Mucosa of rectum (tissue), 2 donors: Measurements from ENCODE around the gene OCIAD2.
"Not testable (repeated sequence)": the region's sequence is repeated elsewhere in the genome, so short reads cannot be mapped to it uniquely, and the experiment has no call there.

ENCODE experiments used
- H3K27ac ChIP-seq, 2 donors: one replicate each; pipeline ENCODE4 v1.7.0; 2013; ENCODE audit warnings: inconsistent platforms in 2 of 2, low read depth in 2 of 2, low read length in 2 of 2
- H3K27me3 ChIP-seq, 2 donors: one replicate each; pipeline ENCODE4 v1.7.0; 2013; ENCODE audit warnings: low read length in 2 of 2; ENCODE audit not compliant: control insufficient read depth in 2 of 2, insufficient read depth in 2 of 2
- H3K36me3 ChIP-seq, 2 donors: one replicate each; pipeline ENCODE4 v1.7.0; 2013; ENCODE audit warnings: low read length in 2 of 2; ENCODE audit not compliant: control insufficient read depth in 2 of 2, insufficient read depth in 2 of 2
- H3K4me1 ChIP-seq, 2 donors: one replicate each; pipeline ENCODE4 v1.7.0; 2013; ENCODE audit warnings: low read length in 2 of 2, mild to moderate bottlenecking in 1 of 2; ENCODE audit not compliant: control insufficient read depth in 2 of 2, insufficient read depth in 2 of 2
- H3K4me3 ChIP-seq, 2 donors: one replicate each; pipeline ENCODE4 v1.7.0; 2013; ENCODE audit warnings: low read length in 2 of 2
- H3K9ac ChIP-seq, 2 donors: one replicate each; pipeline ENCODE4 v1.7.0; 2013; ENCODE audit warnings: low read length in 2 of 2, low read depth in 1 of 2, mild to moderate bottlenecking in 1 of 2
- H3K9me3 ChIP-seq, 2 donors: one replicate each; pipeline ENCODE4 v1.7.0; 2013; ENCODE audit warnings: low read length in 2 of 2; ENCODE audit not compliant: control insufficient read depth in 2 of 2
- donor health status: healthy.
- donor health status: Normal muscosa, but diverticular disease.

The OCIAD2 gene

GRCh38 chr4:48862661-48863060 is 43.9 kb downstream of the OCIAD2 start:
- Histone ChIP-seq H3K36me3 (peaks cover 14 to 18% of the 10 kb centered on the region in 2 donors), H3K27ac (no peak overlapping the region), H3K4me3 (no peak overlapping the region), H3K4me1 (no peaks in the 10 kb centered on the region), H3K27me3 (no peaks in the 10 kb centered on the region), H3K9me3 (no peaks in the 10 kb centered on the region), H3K9ac (no peak overlapping the region)

GRCh38 chr4:48862038-48862437 is 44.5 kb downstream of the OCIAD2 start:
- H3K27ac ChIP-seq = no peak overlapping the region
- no peak overlapping the region for H3K9ac ChIP-seq
- no peaks in the 10 kb centered on the region for H3K4me1 ChIP-seq
- H3K27me3 ChIP-seq = no peaks in the 10 kb centered on the region
- peaks cover 14 to 22% of the 10 kb centered on the region in 2 donors for H3K36me3 ChIP-seq
- no peak overlapping the region for H3K4me3 ChIP-seq
- no peaks in the 10 kb centered on the region for H3K9me3 ChIP-seq

DNA sequence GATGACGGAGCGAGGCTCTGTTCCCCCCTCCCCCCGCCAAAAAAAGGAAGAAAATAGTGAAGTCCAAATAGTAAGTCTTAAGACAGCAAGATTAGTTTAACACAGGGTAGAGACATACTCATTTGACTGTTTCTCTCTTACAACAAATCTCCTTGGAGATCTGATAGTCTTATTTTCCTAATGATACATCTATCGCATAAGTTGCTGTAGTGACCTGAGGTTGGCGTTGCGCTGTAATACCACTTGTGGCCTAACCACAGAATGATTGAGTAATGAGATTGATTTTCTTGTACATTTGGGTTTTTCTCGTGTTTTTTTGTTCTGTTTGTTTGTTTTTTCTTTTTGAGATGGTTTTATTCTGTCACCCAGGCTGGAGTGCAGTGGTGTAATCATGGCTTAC is 48.4 kb downstream of the OCIAD2 start:
- H3K27ac ChIP-seq = no peak overlapping the region
- H3K4me1 ChIP-seq = no peaks in the 10 kb centered on the region
- H3K9me3 ChIP-seq = no peaks in the 10 kb centered on the region
- H3K36me3 ChIP-seq = peaks cover 20 to 33% of the 10 kb centered on the region in 2 donors
- no peak overlapping the region for H3K9ac ChIP-seq
- no peak overlapping the region for H3K4me3 ChIP-seq
- H3K27me3 ChIP-seq = no peaks in the 10 kb centered on the region

DNA sequence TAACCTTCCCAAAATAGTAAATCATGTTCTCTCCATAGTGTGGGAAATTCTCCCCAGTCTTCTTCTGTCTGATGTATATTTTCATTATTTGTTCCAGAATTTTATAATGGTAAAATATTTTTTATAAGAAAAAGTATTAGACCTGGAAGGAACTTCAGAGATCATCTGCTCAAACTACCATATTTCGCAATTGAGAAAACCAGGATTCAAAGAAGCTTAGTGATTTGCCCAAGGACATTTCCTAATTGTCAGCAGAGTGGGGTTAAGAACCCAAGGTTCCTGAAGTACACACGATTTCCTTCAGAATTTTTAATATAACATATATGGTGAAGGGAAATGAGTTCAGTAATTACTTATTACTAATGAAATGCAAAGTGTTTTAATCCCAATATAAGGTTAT is 51.6 kb downstream of the OCIAD2 start:
- H3K27me3 ChIP-seq = no peaks in the 10 kb centered on the region
- no peaks in the 10 kb centered on the region for H3K4me1 ChIP-seq
- H3K27ac ChIP-seq = no peak overlapping the region
- no peaks in the 10 kb centered on the region for H3K9me3 ChIP-seq
- no peak overlapping the region for H3K9ac ChIP-seq
- peaks cover 22 to 40% of the 10 kb centered on the region in 2 donors for H3K36me3 ChIP-seq
- no peak overlapping the region for H3K4me3 ChIP-seq

- Histone ChIP-seq H3K36me3 (peaks cover 22 to 42% of the 10 kb centered on the region in 2 donors), H3K4me3 (no peak overlapping the region), H3K9ac (no peak overlapping the region), H3K4me1 (no peaks in the 10 kb centered on the region), H3K9me3 (no peaks in the 10 kb centered on the region), H3K27me3 (no peaks in the 10 kb centered on the region), H3K27ac (no peak overlapping the region)
Measured at GRCh38 chr4:48854395-48854683, 52.2 kb downstream of the OCIAD2 start.

DNA sequence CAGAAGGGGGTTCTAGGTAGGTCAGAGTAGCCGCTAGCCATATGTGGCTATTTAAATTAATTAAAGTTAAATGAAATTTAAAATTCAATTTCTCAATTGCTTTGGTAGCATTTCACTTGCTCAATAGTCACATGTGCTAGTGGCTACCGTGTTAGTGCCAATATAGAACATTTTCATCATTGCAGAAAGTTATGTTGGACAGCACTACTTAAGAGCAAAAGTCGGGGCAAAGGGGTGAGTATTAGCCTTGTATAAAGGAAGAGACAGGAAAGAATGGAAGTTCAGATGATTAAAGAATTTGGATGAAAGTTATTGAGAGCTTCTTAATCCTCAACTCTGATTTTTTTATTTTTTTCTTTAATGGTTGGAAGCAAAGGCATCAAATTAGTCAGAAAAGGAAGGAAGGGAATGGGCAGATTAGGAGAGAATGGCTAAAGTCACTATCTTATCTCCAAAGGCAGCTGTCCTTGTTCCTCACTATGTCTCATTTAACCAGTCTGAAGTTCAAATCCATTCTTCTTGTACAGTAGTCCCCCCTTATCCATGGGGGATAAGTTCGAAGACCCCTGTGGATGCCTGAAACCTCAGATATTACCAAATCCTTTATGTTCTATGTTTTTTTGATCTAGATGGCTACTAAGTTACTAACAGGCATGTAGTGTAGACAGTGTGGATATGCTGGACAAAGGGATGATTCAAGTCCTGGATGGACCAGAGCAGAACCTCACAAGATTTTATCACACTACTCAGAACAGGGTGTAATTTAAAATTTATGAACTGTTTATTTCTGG is 52.8 kb downstream of the OCIAD2 start:
- H3K27me3 ChIP-seq = no peaks in the 10 kb centered on the region
- no peak overlapping the region for H3K27ac ChIP-seq
- H3K4me1 ChIP-seq = no peaks in the 10 kb centered on the region
- no peak overlapping the region for H3K9ac ChIP-seq
- H3K9me3 ChIP-seq = no peaks in the 10 kb centered on the region
- peaks cover 21 to 41% of the 10 kb centered on the region in 2 donors for H3K36me3 ChIP-seq
- no peak overlapping the region for H3K4me3 ChIP-seq

DNA sequence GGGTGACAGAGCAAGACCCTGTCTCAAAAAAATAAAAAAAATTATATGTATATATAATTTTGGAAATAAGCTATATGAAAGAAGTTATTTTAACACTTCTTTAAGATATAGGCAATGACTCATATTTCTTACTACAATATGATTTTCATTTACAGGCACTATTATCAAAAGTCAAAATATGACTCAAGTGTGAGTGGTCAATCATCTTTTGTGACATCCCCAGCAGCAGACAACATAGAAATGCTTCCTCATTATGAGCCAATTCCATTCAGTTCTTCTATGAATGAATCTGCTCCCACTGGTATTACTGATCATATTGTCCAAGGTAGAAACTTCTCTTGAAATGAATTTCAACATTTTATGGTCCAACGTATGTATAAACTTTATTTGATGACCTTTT is 54.9 kb downstream of the OCIAD2 start:
- no peaks in the 10 kb centered on the region for H3K9me3 ChIP-seq
- no peaks in the 10 kb centered on the region for H3K27me3 ChIP-seq
- H3K4me3 ChIP-seq = no peak overlapping the region
- H3K27ac ChIP-seq = no peak overlapping the region
- no peak overlapping the region for H3K9ac ChIP-seq
- H3K36me3 ChIP-seq = peaks cover 18 to 26% of the 10 kb centered on the region in 2 donors
- no peaks in the 10 kb centered on the region for H3K4me1 ChIP-seq

DNA sequence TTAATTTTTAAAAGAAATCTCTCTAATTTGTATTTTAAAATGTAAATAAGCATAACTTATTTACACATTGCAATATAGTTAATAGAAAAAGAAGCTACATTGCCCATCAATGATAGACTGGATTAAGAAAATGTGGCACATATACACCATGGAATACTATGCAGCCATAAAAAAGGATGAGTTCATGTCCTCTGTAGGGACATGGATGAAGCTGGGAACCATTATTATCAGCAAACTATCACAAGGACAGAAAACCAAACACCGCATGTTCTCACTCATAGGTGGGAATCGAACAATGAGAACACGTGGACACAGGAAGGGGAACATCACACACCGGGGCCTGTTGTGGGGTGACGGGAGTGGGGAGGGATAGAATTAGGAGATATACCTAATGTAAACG is 57.8 kb downstream of the OCIAD2 start:
- H3K9me3 ChIP-seq, H3K27ac ChIP-seq, H3K4me1 ChIP-seq, H3K4me3 ChIP-seq, H3K27me3 ChIP-seq, H3K9ac ChIP-seq: not testable (repeated sequence)
- peaks cover 26 to 38% of the 10 kb centered on the region in 2 donors for H3K36me3 ChIP-seq

DNA sequence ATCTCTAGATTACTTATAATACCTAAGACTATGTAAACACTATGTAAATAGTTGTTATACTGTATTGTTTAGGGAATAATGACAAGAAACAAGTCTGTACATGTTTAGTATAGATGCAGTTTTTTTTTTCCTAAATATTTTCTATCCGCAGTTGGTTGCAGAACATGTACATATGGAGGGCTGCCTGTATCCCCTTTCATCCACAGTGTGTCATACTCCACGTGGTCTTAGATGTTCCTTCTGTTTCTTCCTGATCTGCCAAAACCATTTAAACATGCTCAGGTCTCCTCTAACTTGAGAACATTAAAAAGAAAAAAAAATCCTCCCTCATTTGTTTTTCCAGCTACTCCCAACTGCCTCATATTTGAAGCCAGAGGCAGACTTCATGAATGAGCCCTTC is 61.7 kb downstream of the OCIAD2 start:
- H3K27ac ChIP-seq = no peak overlapping the region
- no peaks in the 10 kb centered on the region for H3K27me3 ChIP-seq
- H3K9ac ChIP-seq = no peak overlapping the region
- no peaks in the 10 kb centered on the region for H3K9me3 ChIP-seq
- H3K4me1 ChIP-seq = no peaks in the 10 kb centered on the region
- H3K36me3 ChIP-seq = peaks cover 31 to 42% of the 10 kb centered on the region in 2 donors
- no peak overlapping the region for H3K4me3 ChIP-seq

DNA sequence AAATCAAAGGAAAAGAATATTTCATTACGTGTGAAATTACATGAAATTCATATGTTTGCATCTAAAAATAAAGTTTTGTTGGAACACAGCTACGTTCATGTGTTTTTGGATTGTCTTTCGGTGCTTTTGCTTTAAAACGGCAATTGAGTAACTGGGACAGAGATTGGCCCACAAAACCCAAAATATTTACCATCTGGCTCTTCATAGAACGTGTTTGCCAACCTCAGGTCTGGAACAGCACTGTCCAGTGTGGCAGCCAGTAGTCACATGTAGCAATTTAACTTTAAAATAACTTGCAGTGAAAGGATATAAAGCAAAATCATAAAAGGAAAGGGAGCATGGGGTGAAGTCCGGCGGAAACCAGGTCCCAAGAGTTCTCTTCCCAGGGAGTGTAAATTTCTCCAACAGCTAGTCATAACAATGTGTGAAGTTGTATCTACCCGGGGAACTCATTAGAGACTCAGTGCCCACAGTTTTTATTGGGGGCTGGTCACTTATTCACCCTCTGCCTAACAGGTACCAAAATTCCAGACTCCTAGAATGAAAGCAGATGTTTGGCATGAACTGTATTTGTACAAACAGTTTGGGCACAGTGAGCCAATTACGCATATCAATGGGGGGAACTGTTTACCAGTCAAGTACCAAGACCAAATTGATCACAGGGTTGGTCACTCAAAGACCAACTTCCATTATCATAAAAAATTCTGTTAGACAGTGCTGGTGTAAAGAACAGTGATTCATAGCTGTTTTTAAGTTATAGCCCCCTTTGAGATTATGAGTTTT is 65.3 kb downstream of the OCIAD2 start:
- no peak overlapping the region for H3K4me3 ChIP-seq
- H3K27me3 ChIP-seq = no peaks in the 10 kb centered on the region
- H3K9ac ChIP-seq = no peak overlapping the region
- peaks cover 35 to 60% of the 10 kb centered on the region in 2 donors for H3K36me3 ChIP-seq
- H3K4me1 ChIP-seq = no peaks in the 10 kb centered on the region
- no peak overlapping the region for H3K27ac ChIP-seq
- no peaks in the 10 kb centered on the region for H3K9me3 ChIP-seq
